Hepatocyte (in vitro differentiated cells): ENCODE results near the gene ACOT8. TPM values are rescaled to one million over a fixed set of nuclear protein-coding genes. Genes with fewer than 3 reads are reported as not detected.

Experiments
- DNase-seq: peaks from one replicate; pipeline ENCODE4 v3.0.0-alpha.2; 2016; ENCODE audit warnings: low spot score
- H2AFZ ChIP-seq: fragments of 200-600 bp; sonication (generic); 2 replicates; pipeline ENCODE4 v1.6.0; 2016; ENCODE audit warnings: antibody characterized with exemption, mild to moderate bottlenecking
- H3K27ac ChIP-seq: fragments of 200-600 bp; sonication (generic); 2 replicates; pipeline ENCODE4 v1.5.1; 2016; ENCODE audit warnings: mild to moderate bottlenecking
- H3K27me3 ChIP-seq: fragments of 200-600 bp; sonication (generic); 2 replicates; pipeline ENCODE4 v1.6.1; 2016
- H3K36me3 ChIP-seq: fragments of 200-600 bp; sonication (generic); replicated peaks from 2 replicates; pipeline ENCODE4 v1.5.1; 2016; ENCODE audit warnings: low read depth; ENCODE audit not compliant: insufficient read depth
- H3K4me1 ChIP-seq: fragments of 200-600 bp; sonication (generic); 2 replicates; pipeline ENCODE4 v1.5.1; 2016; ENCODE audit warnings: mild to moderate bottlenecking, moderate library complexity; ENCODE audit not compliant: insufficient read depth
- H3K4me2 ChIP-seq: fragments of 200-600 bp; sonication (generic); 2 replicates; pipeline ENCODE4 v1.6.0; 2016
- H3K4me3 ChIP-seq: fragments of 200-600 bp; sonication (generic); 2 replicates; pipeline ENCODE4 v1.5.1; 2016; ENCODE audit warnings: mild to moderate bottlenecking
- H3K79me2 ChIP-seq: fragments of 200-600 bp; sonication (generic); 2 replicates; pipeline ENCODE4 v1.6.0; 2017; ENCODE audit warnings: mild to moderate bottlenecking
- H3K9me2 ChIP-seq: fragments of 200-600 bp; sonication (generic); replicated peaks from 2 replicates; pipeline ENCODE4 v1.6.0; 2017; ENCODE audit warnings: mild to moderate bottlenecking; ENCODE audit not compliant: insufficient read depth
- H3K9me3 ChIP-seq: fragments of 200-600 bp; sonication (generic); 2 replicates; pipeline ENCODE4 v1.5.1; 2016; ENCODE audit warnings: low read depth, mild to moderate bottlenecking
- H4K20me1 ChIP-seq: fragments of 200-600 bp; sonication (generic); 2 replicates; pipeline ENCODE4 v1.6.0; 2016; ENCODE audit warnings: mild to moderate bottlenecking; ENCODE audit not compliant: insufficient read depth, poor library complexity, severe bottlenecking
- EZH2 ChIP-seq: fragments of 200-600 bp; sonication (generic); IDR thresholded peaks from 2 replicates; pipeline ENCODE4 v1.6.1; 2016; ENCODE audit warnings: antibody characterized with exemption, mild to moderate bottlenecking, borderline replicate concordance
- EZH2phosphoT487 ChIP-seq: fragments of 200-600 bp; sonication (generic); IDR thresholded peaks from one replicate; pipeline ENCODE4 v1.6.1; 2018; ENCODE audit warnings: antibody characterized with exemption, mild to moderate bottlenecking, low read depth, moderate library complexity; ENCODE audit not compliant: unreplicated experiment, severe bottlenecking
- WGBS: methylation state at CpG from one replicate; pipeline ENCODE4 v1.1.6; 2016; ENCODE audit warnings: low lambda C conversion rate; ENCODE audit errors: missing lambda C conversion rate; 5-methylcytosine and 5-hydroxymethylcytosine counted together
- polyA plus RNA-seq: library from polyadenylated mRNA; unstranded; fragments of >200 nt; fragmentation: Nextera tagmentation; extraction: Ambion mirVana; gene quantifications from 2 replicates; pipeline ENCODE4 v1.2.1, GENCODE V29; 2016
- total RNA-seq: library from RNA; depleted of rRNA; stranded (reverse); fragments of >200 nt; gene quantifications from 2 replicates; pipeline ENCODE4 v1.2.3, GENCODE V29; 2014
- TF ChIP-seq, protein P1 (sequence below): fragments of 200-600 bp; sonication (generic); IDR thresholded peaks from 2 replicates; pipeline ENCODE4 v1.5.1; 2016; ENCODE audit warnings: antibody characterized with exemption, mild to moderate bottlenecking; ENCODE audit not compliant: poor library complexity

The ACOT8 gene
- total and polyA plus RNA-seq, 2 experiments from 2014 or later, result 40.6 to 44.0 TPM

DNA sequence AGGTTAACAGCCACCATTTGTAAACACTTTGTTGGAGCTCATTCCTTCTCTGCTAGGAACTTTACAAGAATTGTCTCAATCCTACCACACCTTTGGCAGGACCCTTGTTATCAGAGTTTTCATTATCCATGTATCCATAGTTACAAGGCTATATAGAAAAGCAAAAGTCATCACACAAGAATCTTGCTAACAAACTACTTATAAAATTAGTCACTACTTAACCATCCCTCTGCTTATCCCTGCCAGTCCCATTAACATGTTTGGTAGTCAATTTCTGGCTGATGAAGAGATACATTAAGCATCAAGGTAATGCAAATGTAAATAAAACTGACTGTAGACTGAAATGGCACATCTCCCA is 10.6 kb upstream of the ACOT8 start:
- Histone ChIP-seq H3K4me2 (no peak overlapping the region), H3K27me3 (no peaks in the 10 kb centered on the region), H3K27ac (peak overlapping the region; percentile 67), H3K4me1 (no peaks in the 10 kb centered on the region), H3K9me2 (no peaks in the 10 kb centered on the region), H4K20me1 (no peaks in the 10 kb centered on the region), H3K79me2 (peaks cover 10% of the 10 kb centered on the region), H2AFZ (no peak overlapping the region), H3K9me3 (no peaks in the 10 kb centered on the region), H3K4me3 (no peak overlapping the region), H3K36me3 (no peaks in the 10 kb centered on the region)
- TF ChIP-seq EZH2 (no peak), EZH2phosphoT487 (no peak)
- TF ChIP-seq, protein P1, sequence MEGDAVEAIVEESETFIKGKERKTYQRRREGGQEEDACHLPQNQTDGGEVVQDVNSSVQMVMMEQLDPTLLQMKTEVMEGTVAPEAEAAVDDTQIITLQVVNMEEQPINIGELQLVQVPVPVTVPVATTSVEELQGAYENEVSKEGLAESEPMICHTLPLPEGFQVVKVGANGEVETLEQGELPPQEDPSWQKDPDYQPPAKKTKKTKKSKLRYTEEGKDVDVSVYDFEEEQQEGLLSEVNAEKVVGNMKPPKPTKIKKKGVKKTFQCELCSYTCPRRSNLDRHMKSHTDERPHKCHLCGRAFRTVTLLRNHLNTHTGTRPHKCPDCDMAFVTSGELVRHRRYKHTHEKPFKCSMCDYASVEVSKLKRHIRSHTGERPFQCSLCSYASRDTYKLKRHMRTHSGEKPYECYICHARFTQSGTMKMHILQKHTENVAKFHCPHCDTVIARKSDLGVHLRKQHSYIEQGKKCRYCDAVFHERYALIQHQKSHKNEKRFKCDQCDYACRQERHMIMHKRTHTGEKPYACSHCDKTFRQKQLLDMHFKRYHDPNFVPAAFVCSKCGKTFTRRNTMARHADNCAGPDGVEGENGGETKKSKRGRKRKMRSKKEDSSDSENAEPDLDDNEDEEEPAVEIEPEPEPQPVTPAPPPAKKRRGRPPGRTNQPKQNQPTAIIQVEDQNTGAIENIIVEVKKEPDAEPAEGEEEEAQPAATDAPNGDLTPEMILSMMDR, result no peak
- DNase-seq, result no peak

DNA sequence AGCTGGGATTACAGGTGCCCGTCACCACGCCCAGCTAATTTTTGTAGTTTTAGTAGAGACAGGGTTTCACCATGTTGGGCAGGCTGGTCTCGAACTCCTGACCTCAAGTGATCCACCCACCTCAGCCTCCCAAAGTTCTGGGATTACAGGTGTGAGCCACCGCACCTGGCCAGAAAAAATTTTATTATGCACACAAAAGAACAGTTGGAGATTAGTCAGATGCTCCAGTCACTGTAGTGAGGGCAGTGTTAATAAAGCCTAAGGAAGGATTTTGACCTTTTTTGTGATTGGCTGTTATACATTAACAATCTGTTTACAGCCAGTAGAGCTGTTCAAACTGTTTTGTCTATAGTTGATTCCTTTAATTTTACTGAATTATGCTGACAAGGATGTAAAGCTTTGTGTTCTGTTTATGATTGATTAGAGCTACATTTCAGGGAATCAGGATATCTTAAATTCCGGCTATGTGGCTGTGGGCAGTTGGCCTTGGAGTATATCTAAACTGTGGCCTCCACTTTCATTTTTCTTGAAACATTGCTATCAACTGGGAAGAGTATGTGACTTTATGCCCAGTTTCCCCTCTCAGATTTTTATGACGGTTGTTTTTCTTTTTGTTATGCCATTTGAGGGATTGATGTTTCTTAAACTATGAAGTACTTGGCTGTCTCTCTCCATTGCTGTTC is 10.1 kb upstream of the ACOT8 start:
- no peak overlapping the region for H3K4me2 ChIP-seq
- no peaks in the 10 kb centered on the region for H4K20me1 ChIP-seq
- no peak for TF ChIP-seq EZH2phosphoT487
- TF ChIP-seq EZH2, result no peak
- TF ChIP-seq, protein P1, result no peak
- H3K9me3 ChIP-seq, result no peaks in the 10 kb centered on the region
- no peak overlapping the region for H2AFZ ChIP-seq
- H3K79me2 ChIP-seq, result peaks cover 10% of the 10 kb centered on the region
- no peaks in the 10 kb centered on the region for H3K9me2 ChIP-seq
- H3K27ac ChIP-seq, result peak overlapping the region; percentile 67
- H3K36me3 ChIP-seq, result no peaks in the 10 kb centered on the region
- no peaks in the 10 kb centered on the region for H3K4me1 ChIP-seq
- no peak for DNase-seq
- no peak overlapping the region for H3K4me3 ChIP-seq
- H3K27me3 ChIP-seq, result no peaks in the 10 kb centered on the region
- 79% methylated on average over 6 of the region's 6 CpGs for WGBS

DNA sequence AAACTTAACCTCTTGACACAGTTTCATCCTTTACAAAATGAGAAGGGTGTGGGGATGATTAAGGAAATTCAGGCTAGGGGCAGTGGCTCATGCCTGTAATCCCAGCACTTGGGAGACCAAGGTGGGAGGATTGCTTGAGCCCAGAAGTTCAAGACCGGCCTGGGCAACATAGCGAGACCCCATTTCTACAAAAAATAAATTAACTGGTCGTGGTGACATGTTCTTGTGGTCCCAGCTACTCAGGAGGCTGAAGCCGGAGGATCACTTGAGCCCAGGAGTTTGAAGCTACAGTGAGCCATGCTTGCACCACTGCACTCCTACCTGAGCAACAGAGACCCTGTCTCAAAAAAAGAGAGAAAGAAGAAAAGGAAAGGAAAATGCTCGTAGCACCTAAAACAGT is 9.3 kb upstream of the ACOT8 start:
- Histone ChIP-seq H3K79me2 (peaks cover 14% of the 10 kb centered on the region), H3K27me3 (no peaks in the 10 kb centered on the region), H3K36me3 (no peaks in the 10 kb centered on the region), H3K9me2 (no peaks in the 10 kb centered on the region), H3K9me3 (no peaks in the 10 kb centered on the region), H3K4me3 (no peak overlapping the region), H3K4me2 (no peak overlapping the region), H3K4me1 (no peaks in the 10 kb centered on the region), H2AFZ (no peak overlapping the region), H3K27ac (peak overlapping the region; percentile 67), H4K20me1 (no peaks in the 10 kb centered on the region)
- TF ChIP-seq EZH2phosphoT487, result no peak
- TF ChIP-seq EZH2, result no peak
- TF ChIP-seq, protein P1, result no peak
- 94% methylated on average over 5 of the region's 5 CpGs for WGBS
- no peak for DNase-seq
